Measurements from ENCODE around the gene MTCH1.
A peak's percentile ranks its signal among the peaks of the same experiment; 100 is the strongest.
"Not testable (repeated sequence)": the region's sequence is repeated elsewhere in the genome, so short reads cannot be mapped to it uniquely, and the experiment has no call there.

MTCH1 gene

GRCh38 chr6:36997811-36998722, 12.1 kb upstream of the MTCH1 start:
- no peak for DNase-seq (ENCODE audit: low spot score)

GRCh38 chr6:36990401-36990800, 4.4 kb upstream of the MTCH1 start:
- not testable (repeated sequence) for DNase-seq (ENCODE audit: low spot score)

GRCh38 chr6:36989264-36989663, 3.3 kb upstream of the MTCH1 start:
- DNase-seq (ENCODE audit: low spot score), result no peak

GRCh38 chr6:36986704-36987047, 680 bp upstream of the MTCH1 start:
- peak; percentile 34 for DNase-seq (ENCODE audit: low spot score)

GRCh38 chr6:36985417-36985807, 584 bp downstream of the MTCH1 start:
- DNase-seq (ENCODE audit: low spot score), result no peak

GRCh38 chr6:36984581-36985416, 1.2 kb downstream of the MTCH1 start:
- peak; percentile 62 for DNase-seq (ENCODE audit: low spot score)

GRCh38 chr6:36983538-36983937, 2.5 kb downstream of the MTCH1 start:
- no peak for DNase-seq (ENCODE audit: low spot score)

GRCh38 chr6:36980876-36981619, 4.9 kb downstream of the MTCH1 start:
- DNase-seq (ENCODE audit: low spot score), result no peak

- DNase-seq (ENCODE audit: low spot score), result no peak
Observed at GRCh38 chr6:36980129-36980528, 5.9 kb downstream of the MTCH1 start.

GRCh38 chr6:36979347-36979742, 6.7 kb downstream of the MTCH1 start:
- peak; percentile 39 for DNase-seq (ENCODE audit: low spot score)

GRCh38 chr6:36978421-36979346, 7.3 kb downstream of the MTCH1 start:
- no peak for DNase-seq (ENCODE audit: low spot score)

GRCh38 chr6:36977470-36977941, 8.5 kb downstream of the MTCH1 start:
- DNase-seq (ENCODE audit: low spot score), result no peak

- DNase-seq (ENCODE audit: low spot score), result no peak
Observed at GRCh38 chr6:36976931-36977330, 9.1 kb downstream of the MTCH1 start.

- DNase-seq (ENCODE audit: low spot score), result no peak
Observed at GRCh38 chr6:36976509-36976908, 9.5 kb downstream of the MTCH1 start.

GRCh38 chr6:36976007-36976264, 10.1 kb downstream of the MTCH1 start:
- no peak for DNase-seq (ENCODE audit: low spot score)

- DNase-seq (ENCODE audit: low spot score), result no peak
Observed at GRCh38 chr6:36975231-36976006, 10.6 kb downstream of the MTCH1 start.

GRCh38 chr6:36973647-36974046, 12.3 kb downstream of the MTCH1 start:
- no peak for DNase-seq (ENCODE audit: low spot score)

GRCh38 chr6:36973190-36973589, 12.8 kb downstream of the MTCH1 start:
- DNase-seq (ENCODE audit: low spot score), result no peak

- DNase-seq (ENCODE audit: low spot score), result no peak
Observed at GRCh38 chr6:36971921-36972673, 13.9 kb downstream of the MTCH1 start.
